ENCODE results near the gene ORM1.

DNA sequence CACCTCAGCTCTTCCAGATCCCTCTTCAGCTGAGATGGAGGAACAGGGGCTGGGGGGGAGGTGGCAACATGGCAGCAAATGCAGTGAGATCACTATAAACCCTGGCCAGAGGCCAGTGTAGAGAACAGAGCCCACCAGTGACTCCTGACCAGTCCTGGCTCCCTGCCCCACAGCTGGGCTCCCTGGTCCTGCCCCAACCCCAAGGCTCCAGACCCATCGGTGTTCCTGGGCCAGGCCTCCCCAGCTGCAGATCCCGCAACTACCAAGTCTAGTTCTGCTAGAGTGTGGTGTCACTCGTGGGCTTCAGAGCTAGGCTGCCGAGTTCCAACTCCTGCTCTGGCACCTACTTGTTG, 48.0 kb downstream of the ORM1 start:
- TF ChIP-seq, protein P1, sequence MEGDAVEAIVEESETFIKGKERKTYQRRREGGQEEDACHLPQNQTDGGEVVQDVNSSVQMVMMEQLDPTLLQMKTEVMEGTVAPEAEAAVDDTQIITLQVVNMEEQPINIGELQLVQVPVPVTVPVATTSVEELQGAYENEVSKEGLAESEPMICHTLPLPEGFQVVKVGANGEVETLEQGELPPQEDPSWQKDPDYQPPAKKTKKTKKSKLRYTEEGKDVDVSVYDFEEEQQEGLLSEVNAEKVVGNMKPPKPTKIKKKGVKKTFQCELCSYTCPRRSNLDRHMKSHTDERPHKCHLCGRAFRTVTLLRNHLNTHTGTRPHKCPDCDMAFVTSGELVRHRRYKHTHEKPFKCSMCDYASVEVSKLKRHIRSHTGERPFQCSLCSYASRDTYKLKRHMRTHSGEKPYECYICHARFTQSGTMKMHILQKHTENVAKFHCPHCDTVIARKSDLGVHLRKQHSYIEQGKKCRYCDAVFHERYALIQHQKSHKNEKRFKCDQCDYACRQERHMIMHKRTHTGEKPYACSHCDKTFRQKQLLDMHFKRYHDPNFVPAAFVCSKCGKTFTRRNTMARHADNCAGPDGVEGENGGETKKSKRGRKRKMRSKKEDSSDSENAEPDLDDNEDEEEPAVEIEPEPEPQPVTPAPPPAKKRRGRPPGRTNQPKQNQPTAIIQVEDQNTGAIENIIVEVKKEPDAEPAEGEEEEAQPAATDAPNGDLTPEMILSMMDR (conservative IDR thresholded peaks at IDR 0.05; ENCODE audit: low read depth, low read length): no peak
- TF ChIP-seq EZH2phosphoT487 (IDR thresholded peaks at IDR 0.05; ENCODE audit: borderline replicate concordance, low read length): no peak
- no peak for TF ChIP-seq EZH2 (IDR thresholded peaks at IDR 0.05; ENCODE audit: low read length, unreplicated experiment)
